SK-N-SH (cell line): ENCODE measurements around the gene KPNA4. TPM values are rescaled to one million over a fixed set of nuclear protein-coding genes. Genes with fewer than 3 reads are reported as not detected.

Experiments used
- CTCF ChIA-PET: fragments of 300-600, 350-600 bp; formaldehyde crosslinking; extraction: SDS; loops from one replicate; lab custom pipeline; 2021; lab: Yijun Ruan, JAX
- POLR2A ChIA-PET: fragments of 350-600 bp; sonication (Branson Sonifier 250); formaldehyde crosslinking; extraction: SDS; loops from one replicate; lab custom pipeline; 2020; ENCODE audit warnings: antibody characterized with exemption, inconsistent platforms; lab: Yijun Ruan, JAX
- DNase-seq: peaks from one replicate; pipeline ENCODE4 v3.0.0; 2012
- H2AFZ ChIP-seq: fragments of 200-600 bp; sonication (generic); 2 replicates; pipeline ENCODE4 v1.8.1; 2016; ENCODE audit warnings: antibody characterized with exemption, mild to moderate bottlenecking, low read depth
- H3F3A ChIP-seq: fragments of 200-600 bp; sonication (generic); replicated peaks from 2 replicates; pipeline ENCODE3; 2016; ENCODE audit warnings: antibody characterized with exemption, mild to moderate bottlenecking; ENCODE audit not compliant: insufficient read depth
- H3K27ac ChIP-seq, 2 experiments: fragments of 200-500 bp in 1 of 2; fragments of 200-600 bp in 1 of 2; sonication (Bioruptor generic) in 1 of 2; sonication (generic), shearing (Covaris generic) in 1 of 2; 2 replicates each; pipeline versions ENCODE4 v1.5.1 to v1.6.1; 2014 to 2016; ENCODE audit warnings: low read depth in 2 of 2, inconsistent platforms in 1 of 2, low read length in 1 of 2, mild to moderate bottlenecking in 1 of 2, mixed read lengths in 1 of 2
- H3K27me3 ChIP-seq: fragments of 200-600 bp; sonication (generic), shearing (Covaris generic); 2 replicates; pipeline ENCODE4 v1.6.1; 2016; ENCODE audit warnings: mixed run types; ENCODE audit not compliant: insufficient read depth
- H3K36me3 ChIP-seq, 2 experiments: fragments of 200-500 bp in 1 of 2; fragments of 200-600 bp in 1 of 2; sonication (Bioruptor generic) in 1 of 2; sonication (generic) in 1 of 2; replicated peaks in 1 of 2; 2 replicates each; pipeline versions ENCODE3 to v1.5.1; 2014 to 2016; ENCODE audit warnings: low read length in 1 of 2, mild to moderate bottlenecking in 1 of 2; ENCODE audit not compliant: insufficient read depth in 2 of 2, control insufficient read depth in 1 of 2
- H3K4me1 ChIP-seq, 2 experiments: fragments of 200-500 bp in 1 of 2; fragments of 200-600 bp in 1 of 2; sonication (Bioruptor generic) in 1 of 2; sonication (generic), shearing (Covaris generic) in 1 of 2; 2 replicates each; pipeline versions ENCODE4 v1.5.1 to v1.6.1; 2014 to 2016; ENCODE audit warnings: low read depth in 1 of 2, low read length in 1 of 2, mixed run types in 1 of 2; ENCODE audit not compliant: insufficient read depth in 2 of 2, control insufficient read depth in 1 of 2
- H3K4me2 ChIP-seq: fragments of 200-600 bp; sonication (generic), shearing (Covaris generic); 2 replicates; pipeline ENCODE4 v1.6.1; 2017; ENCODE audit warnings: mixed run types
- H3K4me3 ChIP-seq, 2 experiments: fragments of 200-500 bp in 1 of 2; fragments of 200-600 bp in 1 of 2; sonication (Bioruptor generic) in 1 of 2; sonication (generic), shearing (Covaris generic) in 1 of 2; 2 replicates each; pipeline versions ENCODE4 v1.5.1 to v1.8.1; 2014 to 2016; ENCODE audit warnings: low read depth in 2 of 2, inconsistent platforms in 1 of 2, low read length in 1 of 2, mild to moderate bottlenecking in 1 of 2, mixed read lengths in 1 of 2, moderate library complexity in 1 of 2
- H3K79me2 ChIP-seq: fragments of 200-600 bp; sonication (generic); 2 replicates; pipeline ENCODE4 v1.8.1; 2017; ENCODE audit warnings: mild to moderate bottlenecking; ENCODE audit not compliant: insufficient read depth
- H3K9ac ChIP-seq: fragments of 200-600 bp; sonication (generic); 2 replicates; pipeline ENCODE4 v1.6.1; 2017; ENCODE audit warnings: mixed run types
- H3K9me2 ChIP-seq: fragments of 200-600 bp; sonication (generic); 2 replicates; pipeline ENCODE4 v1.6.1; 2017; ENCODE audit warnings: mixed run types
- H3K9me3 ChIP-seq: fragments of 200-600 bp; sonication (generic); 2 replicates; pipeline ENCODE4 v1.6.1; 2017; ENCODE audit warnings: mixed run types, mild to moderate bottlenecking, moderate library complexity
- H4K20me1 ChIP-seq: fragments of 200-600 bp; sonication (generic); 2 replicates; pipeline ENCODE4 v1.6.1; 2017; ENCODE audit warnings: mild to moderate bottlenecking, mixed run types; ENCODE audit not compliant: insufficient read depth
- CHD2 ChIP-seq: fragments of 150-350 bp; IDR thresholded peaks from 2 replicates; pipeline ENCODE4 v1.6.1; 2018; ENCODE audit warnings: low read length; ENCODE audit not compliant: partially characterized antibody
- EP300 ChIP-seq, 2 experiments: IDR thresholded peaks; 2 replicates each; pipeline versions ENCODE4 v1.4.0 to v1.6.1; 2012; ENCODE audit warnings: borderline replicate concordance in 1 of 2, low read depth in 1 of 2, low read length in 1 of 2
- JUND ChIP-seq: IDR thresholded peaks from 2 replicates; pipeline ENCODE4 v1.4.0; 2012
- MAX ChIP-seq: IDR thresholded peaks from 2 replicates; pipeline ENCODE4 v1.4.0; 2012; ENCODE audit warnings: low read depth
- MXI1 ChIP-seq: IDR thresholded peaks from 2 replicates; pipeline ENCODE4 v1.6.1; 2012; ENCODE audit warnings: mild to moderate bottlenecking, low read depth, low read length, improper control_type of control experiment
- NFIC ChIP-seq: IDR thresholded peaks from 2 replicates; pipeline ENCODE4 v1.4.0; 2012; ENCODE audit warnings: borderline replicate concordance
- NRF1 ChIP-seq: IDR thresholded peaks from 2 replicates; pipeline ENCODE4 v1.6.1; 2012; ENCODE audit warnings: low read depth, mild to moderate bottlenecking, low read length
- RAD21 ChIP-seq: IDR thresholded peaks from 2 replicates; pipeline ENCODE4 v1.6.1; 2012; ENCODE audit warnings: mild to moderate bottlenecking, low read length
- RCOR1 ChIP-seq: fragments of 150-350 bp; IDR thresholded peaks from 2 replicates; pipeline ENCODE4 v1.6.1; 2017; ENCODE audit warnings: antibody characterized with exemption, low read length
- TCF12 ChIP-seq: IDR thresholded peaks from 2 replicates; pipeline ENCODE4 v1.4.0; 2012
- TEAD4 ChIP-seq: IDR thresholded peaks from 2 replicates; pipeline ENCODE4 v1.4.0; 2012; ENCODE audit warnings: mild to moderate bottlenecking, borderline replicate concordance; ENCODE audit not compliant: insufficient read depth
- USF1 ChIP-seq: IDR thresholded peaks from 2 replicates; pipeline ENCODE4 v1.4.0; 2012; ENCODE audit warnings: low read depth, borderline replicate concordance
- YY1 ChIP-seq: IDR thresholded peaks from 2 replicates; pipeline ENCODE4 v1.4.0; 2012; ENCODE audit warnings: low read depth, mild to moderate bottlenecking
- WGBS: methylation state at CpG from one replicate; pipeline ENCODE4 v1.1.6; 2017; ENCODE audit warnings: low lambda C conversion rate; 5-methylcytosine and 5-hydroxymethylcytosine counted together
- polyA plus RNA-seq, 3 experiments: library from polyadenylated mRNA; depleted of rRNA; stranded (reverse); fragments of >200 nt; gene quantifications; 2 replicates each; pipeline ENCODE4 v1.2.3, GENCODE V29; 2012
- TF ChIP-seq, protein P1 (sequence below): IDR thresholded peaks from 2 replicates; pipeline ENCODE4 v1.6.1; 2012; ENCODE audit warnings: mild to moderate bottlenecking, low read depth, low read length, moderate library complexity

The KPNA4 gene
- polyA plus RNA-seq, 1 of the 3 experiments (the other 2 are of a cell fraction) = 7.4 TPM

DNA sequence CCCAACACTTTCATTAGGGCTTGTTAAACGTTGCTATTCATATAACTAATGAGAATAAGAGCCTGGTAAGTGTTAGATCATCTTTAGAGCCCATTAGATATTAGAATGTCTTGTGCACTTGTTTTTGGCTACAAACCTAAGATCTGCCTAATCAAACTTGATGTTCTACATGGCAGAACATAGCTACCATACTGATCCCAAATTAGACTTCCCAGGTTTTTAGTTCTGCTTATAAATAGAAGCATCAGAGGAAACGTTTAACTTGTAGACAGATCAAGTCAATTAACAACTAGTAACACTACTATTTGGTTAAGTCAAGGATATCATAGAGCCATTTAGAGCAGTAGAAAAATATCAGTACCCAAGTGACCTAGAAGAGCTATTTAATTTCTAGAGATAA lies 11.7 kb upstream of the KPNA4 start:
- H2AFZ ChIP-seq = no peak overlapping the region
- CTCF ChIA-PET = interaction anchor here (0.7 to 0.8 kb wide), 2 partner anchors 131 to 352 kb away, joined by 3 read pairs; no protein-coding TSS in a partner anchor
- no peak for TF ChIP-seq USF1
- TF ChIP-seq CHD2 = no peak
- TF ChIP-seq, protein P1, sequence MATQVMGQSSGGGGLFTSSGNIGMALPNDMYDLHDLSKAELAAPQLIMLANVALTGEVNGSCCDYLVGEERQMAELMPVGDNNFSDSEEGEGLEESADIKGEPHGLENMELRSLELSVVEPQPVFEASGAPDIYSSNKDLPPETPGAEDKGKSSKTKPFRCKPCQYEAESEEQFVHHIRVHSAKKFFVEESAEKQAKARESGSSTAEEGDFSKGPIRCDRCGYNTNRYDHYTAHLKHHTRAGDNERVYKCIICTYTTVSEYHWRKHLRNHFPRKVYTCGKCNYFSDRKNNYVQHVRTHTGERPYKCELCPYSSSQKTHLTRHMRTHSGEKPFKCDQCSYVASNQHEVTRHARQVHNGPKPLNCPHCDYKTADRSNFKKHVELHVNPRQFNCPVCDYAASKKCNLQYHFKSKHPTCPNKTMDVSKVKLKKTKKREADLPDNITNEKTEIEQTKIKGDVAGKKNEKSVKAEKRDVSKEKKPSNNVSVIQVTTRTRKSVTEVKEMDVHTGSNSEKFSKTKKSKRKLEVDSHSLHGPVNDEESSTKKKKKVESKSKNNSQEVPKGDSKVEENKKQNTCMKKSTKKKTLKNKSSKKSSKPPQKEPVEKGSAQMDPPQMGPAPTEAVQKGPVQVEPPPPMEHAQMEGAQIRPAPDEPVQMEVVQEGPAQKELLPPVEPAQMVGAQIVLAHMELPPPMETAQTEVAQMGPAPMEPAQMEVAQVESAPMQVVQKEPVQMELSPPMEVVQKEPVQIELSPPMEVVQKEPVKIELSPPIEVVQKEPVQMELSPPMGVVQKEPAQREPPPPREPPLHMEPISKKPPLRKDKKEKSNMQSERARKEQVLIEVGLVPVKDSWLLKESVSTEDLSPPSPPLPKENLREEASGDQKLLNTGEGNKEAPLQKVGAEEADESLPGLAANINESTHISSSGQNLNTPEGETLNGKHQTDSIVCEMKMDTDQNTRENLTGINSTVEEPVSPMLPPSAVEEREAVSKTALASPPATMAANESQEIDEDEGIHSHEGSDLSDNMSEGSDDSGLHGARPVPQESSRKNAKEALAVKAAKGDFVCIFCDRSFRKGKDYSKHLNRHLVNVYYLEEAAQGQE = no peak
- TF ChIP-seq TEAD4 = no peak
- no peak for TF ChIP-seq NFIC
- H3K4me2 ChIP-seq = no peak overlapping the region
- no peaks in the 10 kb centered on the region for H3K9me3 ChIP-seq
- POLR2A ChIA-PET = no interaction called here
- no peaks in the 10 kb centered on the region for H3K79me2 ChIP-seq
- no peaks in the 10 kb centered on the region for H3K9me2 ChIP-seq
- H3K27me3 ChIP-seq = no peaks in the 10 kb centered on the region
- no peak overlapping the region for H3K4me3 ChIP-seq
- WGBS = 32% methylated on average over 2 of the region's 2 CpGs
- peaks cover 4% of the 10 kb centered on the region for H3F3A ChIP-seq
- H3K27ac ChIP-seq = no peak overlapping the region
- H3K4me1 ChIP-seq = no peaks in the 10 kb centered on the region
- no peak overlapping the region for H3K9ac ChIP-seq
- DNase-seq = no peak
- no peaks in the 10 kb centered on the region for H4K20me1 ChIP-seq
- no peaks in the 10 kb centered on the region for H3K36me3 ChIP-seq

GRCh38 chr3:160576621-160577020 lies 11.2 kb upstream of the KPNA4 start:
- H3F3A ChIP-seq = peaks cover 4% of the 10 kb centered on the region
- DNase-seq = no peak
- H3K9me3 ChIP-seq = no peaks in the 10 kb centered on the region
- no peaks in the 10 kb centered on the region for H3K9me2 ChIP-seq
- CTCF ChIA-PET = interaction anchor here (0.7 to 0.8 kb wide), 2 partner anchors 132 to 352 kb away, joined by 3 read pairs; no protein-coding TSS in a partner anchor
- no peak overlapping the region for H3K4me2 ChIP-seq
- H3K79me2 ChIP-seq = no peaks in the 10 kb centered on the region
- no peaks in the 10 kb centered on the region for H3K27me3 ChIP-seq
- TF ChIP-seq EP300 (IDR thresholded peaks at IDR 0.05; ENCODE audit: borderline replicate concordance in 1 of 2, low read depth in 1 of 2, low read length in 1 of 2) = no peak
- TF ChIP-seq JUND = no peak
- no peak for TF ChIP-seq YY1
- no peak for TF ChIP-seq MAX
- TF ChIP-seq RAD21 = no peak
- TF ChIP-seq TCF12 = no peak
- TF ChIP-seq NRF1 = no peak
- no peak for TF ChIP-seq MXI1
- TF ChIP-seq RCOR1 = no peak
- TF ChIP-seq, all 33 proteins: peak for 0
- no peaks in the 10 kb centered on the region for H3K36me3 ChIP-seq
- no peak overlapping the region for H3K27ac ChIP-seq
- POLR2A ChIA-PET = no interaction called here
- H4K20me1 ChIP-seq = no peaks in the 10 kb centered on the region
- no peak overlapping the region for H3K4me3 ChIP-seq
- H2AFZ ChIP-seq = no peak overlapping the region
- H3K4me1 ChIP-seq = no peaks in the 10 kb centered on the region
- H3K9ac ChIP-seq = no peak overlapping the region
